ENCODE data around the gene BDH1. TPM values are rescaled to one million over a fixed set of nuclear protein-coding genes. Genes with fewer than 3 reads are reported as not detected.
A peak's percentile ranks its signal among the peaks of the same experiment; 100 is the strongest.

The BDH1 gene
- polyA plus RNA-seq, 1 donor from 2014 or later: 12.9 TPM

GRCh38 chr3:197599089-197599765, 43.5 kb upstream of the BDH1 start:
- Histone ChIP-seq H3K79me2 (replicated peaks; ENCODE audit: insufficient read depth, low read length) (no peaks in the 10 kb centered on the region), H3K4me3 (ENCODE audit: low read length) (no peak overlapping the region), H3K4me2 (ENCODE audit: low read length) (no peak overlapping the region), H2AFZ (ENCODE audit: low read depth, low read length) (no peak overlapping the region), H3K27ac (ENCODE audit: low read length) (no peak overlapping the region), H3F3A (ENCODE audit: insufficient read depth, low read length, poor library complexity, severe bottlenecking) (no peaks in the 10 kb centered on the region), H3K9me2 (ENCODE audit: insufficient read depth, low read length) (no peaks in the 10 kb centered on the region), H3K9ac (ENCODE audit: low read length) (no peak overlapping the region), H3K9me3 (ENCODE audit: low read length) (no peaks in the 10 kb centered on the region), H3K36me3 (ENCODE audit: insufficient read depth, low read length) (no peaks in the 10 kb centered on the region), H4K20me1 (ENCODE audit: insufficient read depth) (no peaks in the 10 kb centered on the region), H3K27me3 (ENCODE audit: insufficient read depth, low read depth, low read length) (no peaks in the 10 kb centered on the region)
- no peak for TF ChIP-seq EZH2 (IDR thresholded peaks at IDR 0.05; ENCODE audit: borderline replicate concordance, insufficient read depth, low read length, poor library complexity, severe bottlenecking)
- TF ChIP-seq CTCF (IDR thresholded peaks at IDR 0.05; ENCODE audit: poor library complexity, severe bottlenecking): peak; percentile 79
- TF ChIP-seq EP300 (conservative IDR thresholded peaks at IDR 0.05; ENCODE audit: poor library complexity, severe bottlenecking): no peak
- no peak for TF ChIP-seq TAF1 (IDR thresholded peaks at IDR 0.05; ENCODE audit: low read depth)
- no peak for TF ChIP-seq MXI1 (conservative IDR thresholded peaks at IDR 0.05; ENCODE audit: poor library complexity, severe bottlenecking)
- TF ChIP-seq SMC3 (conservative IDR thresholded peaks at IDR 0.05; ENCODE audit: poor library complexity): peak; percentile 66
- peak; percentile 67 for TF ChIP-seq RAD21 (conservative IDR thresholded peaks at IDR 0.05)
- no peak for TF ChIP-seq REST (IDR thresholded peaks at IDR 0.05; ENCODE audit: borderline replicate concordance)
- no peak for TF ChIP-seq POLR2AphosphoS5 (IDR thresholded peaks at IDR 0.05)

- H3K4me3 ChIP-seq (ENCODE audit: low read length): no peak overlapping the region
- TF ChIP-seq RAD21 (conservative IDR thresholded peaks at IDR 0.05): no peak
- TF ChIP-seq EZH2 (IDR thresholded peaks at IDR 0.05; ENCODE audit: borderline replicate concordance, insufficient read depth, low read length, poor library complexity, severe bottlenecking): no peak
- TF ChIP-seq REST (IDR thresholded peaks at IDR 0.05; ENCODE audit: borderline replicate concordance): no peak
- no peaks in the 10 kb centered on the region for H3K79me2 ChIP-seq (replicated peaks; ENCODE audit: insufficient read depth, low read length)
- no peaks in the 10 kb centered on the region for H3K36me3 ChIP-seq (ENCODE audit: insufficient read depth, low read length)
- H4K20me1 ChIP-seq (ENCODE audit: insufficient read depth): no peaks in the 10 kb centered on the region
- no peaks in the 10 kb centered on the region for H3F3A ChIP-seq (ENCODE audit: insufficient read depth, low read length, poor library complexity, severe bottlenecking)
- H3K9ac ChIP-seq (ENCODE audit: low read length): no peak overlapping the region
- H2AFZ ChIP-seq (ENCODE audit: low read depth, low read length): no peak overlapping the region
- H3K9me2 ChIP-seq (ENCODE audit: insufficient read depth, low read length): no peaks in the 10 kb centered on the region
- H3K27ac ChIP-seq (ENCODE audit: low read length): no peak overlapping the region
- no peak overlapping the region for H3K4me2 ChIP-seq (ENCODE audit: low read length)
- no peaks in the 10 kb centered on the region for H3K27me3 ChIP-seq (ENCODE audit: insufficient read depth, low read depth, low read length)
- no peaks in the 10 kb centered on the region for H3K9me3 ChIP-seq (ENCODE audit: low read length)
Observed at GRCh38 chr3:197598404-197598980, 42.7 kb upstream of the BDH1 start.
